Cardiac muscle cell (in vitro differentiated cells and primary cell): ENCODE data around the gene WDSUB1. TPM values are rescaled to one million over a fixed set of nuclear protein-coding genes. Genes with fewer than 3 reads are reported as not detected.

Source experiments
- DNase-seq, 2 donors: peaks; one replicate each; pipeline versions ENCODE4 v3.0.0 to v3.0.0-alpha.2; 2010 to 2017; ENCODE audit warnings: low read depth in 1 of 2, low spot score in 1 of 2
- H3K27ac ChIP-seq: fragments of 200-600 bp; sonication (generic); 2 replicates; pipeline ENCODE4 v1.5.1; 2016
- H3K27me3 ChIP-seq: fragments of 200-600 bp; sonication (generic); 2 replicates; pipeline ENCODE4 v1.6.0; 2016; ENCODE audit warnings: control low read depth
- H3K36me3 ChIP-seq: fragments of 200-600 bp; sonication (generic); 2 replicates; pipeline ENCODE4 v1.5.1; 2016; ENCODE audit warnings: control low read depth
- H3K4me1 ChIP-seq: fragments of 200-600 bp; sonication (generic); 2 replicates; pipeline ENCODE4 v1.8.1; 2017; ENCODE audit warnings: low read depth, mild to moderate bottlenecking, mixed run types
- H3K4me3 ChIP-seq: fragments of 200-600 bp; sonication (generic); 2 replicates; pipeline ENCODE4 v1.5.1; 2016; ENCODE audit warnings: mild to moderate bottlenecking
- H3K9me3 ChIP-seq: fragments of 200-600 bp; sonication (generic); 2 replicates; pipeline ENCODE4 v1.5.1; 2017; ENCODE audit warnings: low read depth, mild to moderate bottlenecking, control low read depth
- polyA plus RNA-seq: library from polyadenylated mRNA; unstranded; fragments of >200 nt; fragmentation: Nextera tagmentation; extraction: Ambion mirVana; gene quantifications from 2 replicates; pipeline ENCODE4 v1.2.1, GENCODE V29; 2016
- total RNA-seq: library from RNA; depleted of rRNA; stranded (reverse); fragments of >200 nt; gene quantifications from 2 replicates; pipeline ENCODE4 v1.2.3, GENCODE V29; 2016
- TF ChIP-seq, protein P1 (sequence below): IDR thresholded peaks from 2 replicates; pipeline ENCODE4 v1.5.1; 2012; ENCODE audit warnings: low read depth, mild to moderate bottlenecking, low read length

WDSUB1 gene
- total and polyA plus RNA-seq, 2 experiments from 2014 or later = 13.4 to 13.6 TPM

DNA sequence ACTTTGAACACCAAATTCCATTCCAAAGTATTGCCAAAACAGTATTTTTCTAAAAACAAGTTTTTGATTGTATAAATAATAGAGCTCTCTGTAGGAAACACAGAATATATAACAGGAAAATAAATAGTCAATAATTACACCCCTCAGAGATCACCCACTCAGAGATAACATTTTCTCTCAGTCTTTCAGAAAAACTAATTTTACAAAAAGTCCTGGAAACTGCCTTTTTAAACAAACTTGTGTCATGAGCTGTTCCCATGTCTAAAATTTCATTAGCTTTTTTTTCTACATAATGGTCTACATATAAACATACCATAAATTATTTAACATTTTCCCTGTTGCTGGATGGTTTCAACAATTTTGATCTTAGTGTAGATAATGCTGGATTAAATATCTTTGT, 1.2 kb upstream of the WDSUB1 start:
- peaks cover 18% of the 10 kb centered on the region for H3K4me1 ChIP-seq
- no peaks in the 10 kb centered on the region for H3K27me3 ChIP-seq
- H3K9me3 ChIP-seq = no peaks in the 10 kb centered on the region
- H3K4me3 ChIP-seq = no peak overlapping the region
- no peaks in the 10 kb centered on the region for H3K36me3 ChIP-seq
- no peak for DNase-seq
- TF ChIP-seq, protein P1, sequence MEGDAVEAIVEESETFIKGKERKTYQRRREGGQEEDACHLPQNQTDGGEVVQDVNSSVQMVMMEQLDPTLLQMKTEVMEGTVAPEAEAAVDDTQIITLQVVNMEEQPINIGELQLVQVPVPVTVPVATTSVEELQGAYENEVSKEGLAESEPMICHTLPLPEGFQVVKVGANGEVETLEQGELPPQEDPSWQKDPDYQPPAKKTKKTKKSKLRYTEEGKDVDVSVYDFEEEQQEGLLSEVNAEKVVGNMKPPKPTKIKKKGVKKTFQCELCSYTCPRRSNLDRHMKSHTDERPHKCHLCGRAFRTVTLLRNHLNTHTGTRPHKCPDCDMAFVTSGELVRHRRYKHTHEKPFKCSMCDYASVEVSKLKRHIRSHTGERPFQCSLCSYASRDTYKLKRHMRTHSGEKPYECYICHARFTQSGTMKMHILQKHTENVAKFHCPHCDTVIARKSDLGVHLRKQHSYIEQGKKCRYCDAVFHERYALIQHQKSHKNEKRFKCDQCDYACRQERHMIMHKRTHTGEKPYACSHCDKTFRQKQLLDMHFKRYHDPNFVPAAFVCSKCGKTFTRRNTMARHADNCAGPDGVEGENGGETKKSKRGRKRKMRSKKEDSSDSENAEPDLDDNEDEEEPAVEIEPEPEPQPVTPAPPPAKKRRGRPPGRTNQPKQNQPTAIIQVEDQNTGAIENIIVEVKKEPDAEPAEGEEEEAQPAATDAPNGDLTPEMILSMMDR = no peak
- H3K27ac ChIP-seq = peak overlapping the region; percentile 95

DNA sequence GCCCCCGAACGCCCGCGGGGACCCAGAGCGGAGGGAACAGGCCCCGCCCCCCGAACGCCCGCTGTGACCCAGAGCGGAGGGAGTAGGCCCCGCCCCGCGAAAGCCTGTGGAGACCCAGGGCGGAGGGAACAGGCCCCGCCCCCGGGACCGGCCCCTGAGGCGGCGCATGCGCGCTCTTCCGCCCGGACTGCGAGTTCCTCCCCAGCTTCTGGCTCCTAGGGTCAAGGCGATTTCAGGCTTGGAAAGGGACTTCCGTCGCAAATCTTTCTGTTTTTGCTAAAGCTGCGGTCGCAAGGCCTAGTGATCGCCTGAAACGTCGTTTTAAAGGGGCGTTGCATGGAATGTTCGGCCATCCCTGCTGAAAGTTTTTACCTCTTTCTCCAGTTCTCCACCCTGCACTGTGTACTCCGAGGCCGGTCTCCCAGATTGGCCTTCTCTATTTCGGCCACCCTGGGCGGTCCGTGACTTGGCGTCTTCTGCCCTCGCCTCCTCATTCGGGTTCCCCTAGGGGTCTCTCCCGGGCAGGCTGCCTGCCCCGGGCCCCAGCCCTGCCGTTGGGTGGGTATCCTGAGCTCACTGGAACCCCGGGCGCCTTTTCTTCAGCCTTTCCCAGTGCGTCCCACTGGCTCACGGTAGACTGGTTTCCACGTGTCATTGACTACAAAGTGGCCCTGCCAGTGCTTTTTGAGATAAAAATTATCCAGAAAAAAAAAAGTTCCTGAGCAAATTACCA, 372 bp upstream of the WDSUB1 start:
- H3K9me3 ChIP-seq = no peaks in the 10 kb centered on the region
- H3K27me3 ChIP-seq = no peaks in the 10 kb centered on the region
- peak overlapping the region; percentile 95 for H3K27ac ChIP-seq
- peak overlapping the region; percentile 59 for H3K4me3 ChIP-seq
- TF ChIP-seq, protein P1 = no peak
- H3K4me1 ChIP-seq = peaks cover 18% of the 10 kb centered on the region
- H3K36me3 ChIP-seq = no peaks in the 10 kb centered on the region
- peak; percentile 96 to 100 for DNase-seq

DNA sequence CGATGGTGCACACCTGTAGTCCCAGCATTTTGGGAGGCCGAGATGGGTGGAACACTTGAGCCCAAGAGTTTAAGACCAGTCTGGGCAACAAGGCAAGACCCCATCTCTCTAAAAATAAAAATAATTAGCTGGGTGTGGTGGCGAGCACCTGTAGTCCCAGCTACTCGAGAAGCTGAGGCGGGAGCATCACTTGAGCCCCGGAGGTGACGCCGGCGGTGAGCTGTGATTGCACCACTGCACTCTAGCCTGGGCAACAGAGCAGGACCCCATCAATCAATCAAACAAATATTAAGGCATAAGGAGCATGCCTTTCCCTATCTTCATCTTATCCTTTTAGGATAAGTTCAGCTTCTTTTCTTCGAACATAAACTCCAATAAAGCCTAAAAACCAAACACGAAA, 1.1 kb downstream of the WDSUB1 start:
- Histone ChIP-seq H3K4me3 (peak overlapping the region; percentile 59), H3K27ac (peak overlapping the region; percentile 95), H3K36me3 (peaks cover 6% of the 10 kb centered on the region), H3K4me1 (peaks cover 9% of the 10 kb centered on the region), H3K27me3 (no peaks in the 10 kb centered on the region), H3K9me3 (no peaks in the 10 kb centered on the region)
- TF ChIP-seq, protein P1 = no peak
- no peak for DNase-seq

DNA sequence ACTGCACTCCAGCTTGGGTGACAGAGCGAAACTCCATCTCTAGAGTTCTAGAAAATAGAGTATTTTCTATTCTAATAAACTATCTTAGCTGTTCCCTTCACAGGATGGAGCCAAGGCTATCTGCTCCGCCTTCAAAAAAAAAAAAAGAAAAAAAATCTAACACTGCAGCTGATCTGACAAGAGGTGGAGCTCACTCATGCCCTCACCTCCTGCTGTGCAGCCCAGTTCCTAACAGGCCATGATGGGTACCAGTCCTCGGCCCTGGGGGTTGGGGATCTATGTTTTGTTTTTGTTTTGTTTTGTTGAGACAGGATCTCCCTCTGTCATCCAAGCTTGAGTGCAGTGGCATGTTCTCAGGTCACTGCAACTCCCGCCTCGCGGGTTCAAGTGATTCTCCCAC, 3.0 kb downstream of the WDSUB1 start:
- DNase-seq = no peak
- Histone ChIP-seq H3K4me3 (no peak overlapping the region), H3K36me3 (peaks cover 9% of the 10 kb centered on the region), H3K27me3 (no peaks in the 10 kb centered on the region), H3K4me1 (peaks cover 9% of the 10 kb centered on the region), H3K27ac (no peak overlapping the region), H3K9me3 (no peaks in the 10 kb centered on the region)
- TF ChIP-seq, protein P1 = no peak

DNA sequence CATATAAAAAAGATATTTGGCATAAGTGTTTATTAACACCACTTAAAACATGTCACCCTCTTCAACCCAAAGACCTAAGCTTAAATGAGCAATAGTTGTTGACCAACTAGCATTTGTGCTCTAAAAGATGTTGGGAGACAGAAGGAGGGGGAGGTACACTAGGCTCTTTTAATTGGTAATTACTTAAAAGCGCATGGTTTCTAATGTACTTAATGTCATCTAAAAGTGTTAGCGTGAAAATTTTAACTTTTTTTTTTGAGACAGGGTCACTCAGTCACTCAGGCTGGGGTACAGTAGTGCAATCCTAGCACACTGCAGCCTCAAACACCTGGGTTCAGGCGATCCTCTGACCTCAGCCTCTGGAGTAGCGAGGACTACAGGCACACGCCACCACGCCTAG, 5.5 kb downstream of the WDSUB1 start:
- Histone ChIP-seq H3K27ac (no peak overlapping the region), H3K36me3 (peaks cover 9% of the 10 kb centered on the region), H3K9me3 (no peaks in the 10 kb centered on the region), H3K4me3 (no peak overlapping the region), H3K27me3 (no peaks in the 10 kb centered on the region), H3K4me1 (no peaks in the 10 kb centered on the region)
- no peak for DNase-seq
- TF ChIP-seq, protein P1 = no peak
